ENCODE data around the gene KRT26. TPM values are rescaled to one million over a fixed set of nuclear protein-coding genes. Genes with fewer than 3 reads are reported as not detected.
"Not testable (repeated sequence)": the region's sequence is repeated elsewhere in the genome, so short reads cannot be mapped to it uniquely, and the experiment has no call there.

KRT26 gene
- polyA plus RNA-seq, 1 donor, result not detected

- no peak for DNase-seq
- Histone ChIP-seq H3K9me3 (ENCODE audit: control insufficient read depth, low read depth, low read length) (peaks cover 3% of the 10 kb centered on the region), H3K27me3 (ENCODE audit: control insufficient read depth, insufficient read depth, low read length) (peaks cover 38% of the 10 kb centered on the region), H3K27ac (ENCODE audit: low read length) (no peak overlapping the region), H3K4me1 (ENCODE audit: control insufficient read depth, insufficient read depth, low read length) (no peaks in the 10 kb centered on the region), H3K36me3 (ENCODE audit: control insufficient read depth, insufficient read depth, low read length) (no peaks in the 10 kb centered on the region), H3K4me3 (ENCODE audit: low read length) (no peak overlapping the region)
- 56% methylated on average over 1 of the region's 4 CpGs for WGBS (ENCODE audit: insufficient coverage, low lambda C conversion rate)
These were observed 3.9 kb upstream of the KRT26 start for GRCh38 chr17:40775945-40776344.

GRCh38 chr17:40765657-40766056 is 6.3 kb downstream of the KRT26 start:
- WGBS (ENCODE audit: insufficient coverage, low lambda C conversion rate), result no CpG with 5 or more reads among the region's 2 CpGs
- peaks cover 7% of the 10 kb centered on the region for H3K27me3 ChIP-seq (ENCODE audit: control insufficient read depth, insufficient read depth, low read length)
- no peaks in the 10 kb centered on the region for H3K36me3 ChIP-seq (ENCODE audit: control insufficient read depth, insufficient read depth, low read length)
- H3K4me3 ChIP-seq (ENCODE audit: low read length), result no peak overlapping the region
- peaks cover 10% of the 10 kb centered on the region for H3K9me3 ChIP-seq (ENCODE audit: control insufficient read depth, low read depth, low read length)
- H3K4me1 ChIP-seq (ENCODE audit: control insufficient read depth, insufficient read depth, low read length), result no peaks in the 10 kb centered on the region
- no peak for DNase-seq
- no peak overlapping the region for H3K27ac ChIP-seq (ENCODE audit: low read length)

- no peak for DNase-seq
- peaks cover 2% of the 10 kb centered on the region for H3K27me3 ChIP-seq (ENCODE audit: control insufficient read depth, insufficient read depth, low read length)
- no peak overlapping the region for H3K4me3 ChIP-seq (ENCODE audit: low read length)
- H3K9me3 ChIP-seq (ENCODE audit: control insufficient read depth, low read depth, low read length), result peaks cover 20% of the 10 kb centered on the region
- no CpG with 5 or more reads among the region's 1 CpG for WGBS (ENCODE audit: insufficient coverage, low lambda C conversion rate)
- H3K36me3 ChIP-seq (ENCODE audit: control insufficient read depth, insufficient read depth, low read length), result no peaks in the 10 kb centered on the region
- H3K4me1 ChIP-seq (ENCODE audit: control insufficient read depth, insufficient read depth, low read length), result no peaks in the 10 kb centered on the region
- no peak overlapping the region for H3K27ac ChIP-seq (ENCODE audit: low read length)
These were observed 8.2 kb downstream of the KRT26 start for GRCh38 chr17:40763752-40764151.

- H3K27me3 ChIP-seq (ENCODE audit: control insufficient read depth, insufficient read depth, low read length), result no peaks in the 10 kb centered on the region
- peaks cover 20% of the 10 kb centered on the region for H3K9me3 ChIP-seq (ENCODE audit: control insufficient read depth, low read depth, low read length)
- no peaks in the 10 kb centered on the region for H3K36me3 ChIP-seq (ENCODE audit: control insufficient read depth, insufficient read depth, low read length)
- no peak for DNase-seq
- H3K4me3 ChIP-seq (ENCODE audit: low read length), result no peak overlapping the region
- H3K27ac ChIP-seq (ENCODE audit: low read length), result no peak overlapping the region
- H3K4me1 ChIP-seq (ENCODE audit: control insufficient read depth, insufficient read depth, low read length), result no peaks in the 10 kb centered on the region
- no CpG with 5 or more reads among the region's 1 CpG for WGBS (ENCODE audit: insufficient coverage, low lambda C conversion rate)
These were observed 11.6 kb downstream of the KRT26 start for GRCh38 chr17:40760105-40761016.

- no peak within 1 kb of the TSS for H3K27ac ChIP-seq (ENCODE audit: low read length)
- DNase-seq, result no peak
- no peak within 1 kb of the TSS for H3K4me3 ChIP-seq (ENCODE audit: low read length)
- no peaks in the 10 kb centered on the region for H3K4me1 ChIP-seq (ENCODE audit: control insufficient read depth, insufficient read depth, low read length)
- H3K27me3 ChIP-seq (ENCODE audit: control insufficient read depth, insufficient read depth, low read length), result peaks cover 8% of the 10 kb centered on the region
- no CpG with 5 or more reads among the region's 4 CpGs for WGBS (ENCODE audit: insufficient coverage, low lambda C conversion rate)
- no peaks in the 10 kb centered on the region for H3K36me3 ChIP-seq (ENCODE audit: control insufficient read depth, insufficient read depth, low read length)
- peaks cover 6% of the 10 kb centered on the region for H3K9me3 ChIP-seq (ENCODE audit: control insufficient read depth, low read depth, low read length)
These were observed 16.8 kb downstream of the KRT26 start, which contains the start of gene KRT25 for GRCh38 chr17:40755231-40755630. Gene KRT25, minus strand, starts transcription at chr17:40755331. Its CDS starts 60 bp downstream, at chr17:40755271.

- Histone ChIP-seq H3K4me3 (ENCODE audit: low read length) (no peak overlapping the region), H3K9me3 (ENCODE audit: control insufficient read depth, low read depth, low read length) (no peaks in the 10 kb centered on the region), H3K27ac (ENCODE audit: low read length) (no peak overlapping the region), H3K27me3 (ENCODE audit: control insufficient read depth, insufficient read depth, low read length) (peaks cover 8% of the 10 kb centered on the region), H3K36me3 (ENCODE audit: control insufficient read depth, insufficient read depth, low read length) (no peaks in the 10 kb centered on the region), H3K4me1 (ENCODE audit: control insufficient read depth, insufficient read depth, low read length) (no peaks in the 10 kb centered on the region)
- WGBS (ENCODE audit: insufficient coverage, low lambda C conversion rate), result no CpG with 5 or more reads among the region's 3 CpGs
- DNase-seq, result no peak
These were observed 18.2 kb downstream of the KRT26 start for GRCh38 chr17:40753804-40754203.

- H3K9me3 ChIP-seq (ENCODE audit: control insufficient read depth, low read depth, low read length), result no peaks in the 10 kb centered on the region
- no peak overlapping the region for H3K4me3 ChIP-seq (ENCODE audit: low read length)
- H3K27me3 ChIP-seq (ENCODE audit: control insufficient read depth, insufficient read depth, low read length), result peaks cover 8% of the 10 kb centered on the region
- H3K36me3 ChIP-seq (ENCODE audit: control insufficient read depth, insufficient read depth, low read length), result no peaks in the 10 kb centered on the region
- no peak for DNase-seq
- WGBS (ENCODE audit: insufficient coverage, low lambda C conversion rate), result no CpG with 5 or more reads among the region's 14 CpGs
- no peak overlapping the region for H3K27ac ChIP-seq (ENCODE audit: low read length)
- no peaks in the 10 kb centered on the region for H3K4me1 ChIP-seq (ENCODE audit: control insufficient read depth, insufficient read depth, low read length)
These were observed 20.9 kb downstream of the KRT26 start for GRCh38 chr17:40751065-40751464.

GRCh38 chr17:40750391-40750790 is 21.6 kb downstream of the KRT26 start:
- Histone ChIP-seq H3K4me1 (ENCODE audit: control insufficient read depth, insufficient read depth, low read length) (no peaks in the 10 kb centered on the region), H3K36me3 (ENCODE audit: control insufficient read depth, insufficient read depth, low read length) (no peaks in the 10 kb centered on the region), H3K27me3 (ENCODE audit: control insufficient read depth, insufficient read depth, low read length) (peaks cover 8% of the 10 kb centered on the region), H3K9me3 (ENCODE audit: control insufficient read depth, low read depth, low read length) (no peaks in the 10 kb centered on the region), H3K27ac (ENCODE audit: low read length) (no peak overlapping the region), H3K4me3 (ENCODE audit: low read length) (no peak overlapping the region)
- no peak for DNase-seq
- no CpG with 5 or more reads among the region's 6 CpGs for WGBS (ENCODE audit: insufficient coverage, low lambda C conversion rate)

- H3K9me3 ChIP-seq (ENCODE audit: control insufficient read depth, low read depth, low read length); H3K4me3 ChIP-seq (ENCODE audit: low read length); H3K27me3 ChIP-seq (ENCODE audit: control insufficient read depth, insufficient read depth, low read length); H3K4me1 ChIP-seq (ENCODE audit: control insufficient read depth, insufficient read depth, low read length); H3K36me3 ChIP-seq (ENCODE audit: control insufficient read depth, insufficient read depth, low read length); DNase-seq; H3K27ac ChIP-seq (ENCODE audit: low read length): not testable (repeated sequence)
- no CpG with 5 or more reads among the region's 1 CpG for WGBS (ENCODE audit: insufficient coverage, low lambda C conversion rate)
These were observed 23.3 kb downstream of the KRT26 start for GRCh38 chr17:40748666-40749065.

- H3K4me3 ChIP-seq (ENCODE audit: low read length), result no peak overlapping the region
- peaks cover 14% of the 10 kb centered on the region for H3K27me3 ChIP-seq (ENCODE audit: control insufficient read depth, insufficient read depth, low read length)
- no peak overlapping the region for H3K27ac ChIP-seq (ENCODE audit: low read length)
- WGBS (ENCODE audit: insufficient coverage, low lambda C conversion rate), result no CpG with 5 or more reads among the region's 4 CpGs
- H3K36me3 ChIP-seq (ENCODE audit: control insufficient read depth, insufficient read depth, low read length), result no peaks in the 10 kb centered on the region
- H3K4me1 ChIP-seq (ENCODE audit: control insufficient read depth, insufficient read depth, low read length), result no peaks in the 10 kb centered on the region
- no peaks in the 10 kb centered on the region for H3K9me3 ChIP-seq (ENCODE audit: control insufficient read depth, low read depth, low read length)
- no peak for DNase-seq
These were observed 33.4 kb downstream of the KRT26 start for GRCh38 chr17:40738553-40738952.

- no CpG with 5 or more reads among the region's 1 CpG for WGBS (ENCODE audit: insufficient coverage, low lambda C conversion rate)
- Histone ChIP-seq H3K36me3 (ENCODE audit: control insufficient read depth, insufficient read depth, low read length) (no peaks in the 10 kb centered on the region), H3K27ac (ENCODE audit: low read length) (no peak overlapping the region), H3K4me1 (ENCODE audit: control insufficient read depth, insufficient read depth, low read length) (no peaks in the 10 kb centered on the region), H3K27me3 (ENCODE audit: control insufficient read depth, insufficient read depth, low read length) (peaks cover 16% of the 10 kb centered on the region), H3K9me3 (ENCODE audit: control insufficient read depth, low read depth, low read length) (no peaks in the 10 kb centered on the region), H3K4me3 (ENCODE audit: low read length) (no peak overlapping the region)
- no peak for DNase-seq
These were observed 37.0 kb downstream of the KRT26 start for GRCh38 chr17:40735016-40735415.

All from large intestine (tissue), 3 donors.